ENCODE measurements around the gene TRPM6.

TRPM6 gene

GRCh38 chr9:74770508-74771261, 117.0 kb downstream of the TRPM6 start:
- DNase-seq, result peak; percentile 35 to 53 (median 44)

- peak; percentile 29 to 49 (median 34) for DNase-seq
Measured at GRCh38 chr9:74765481-74765971, 122.2 kb downstream of the TRPM6 start.

GRCh38 chr9:74762950-74763349, 124.8 kb downstream of the TRPM6 start:
- no peak for DNase-seq

GRCh38 chr9:74760031-74760700, 127.6 kb downstream of the TRPM6 start:
- DNase-seq, result peak in 2 of 3 donors; percentile 17 to 42

- DNase-seq, result no peak
Measured at GRCh38 chr9:74755999-74756398, 131.7 kb downstream of the TRPM6 start.

- DNase-seq, result no peak
Measured at GRCh38 chr9:74755355-74755754, 132.4 kb downstream of the TRPM6 start.

- no peak for DNase-seq
Measured at GRCh38 chr9:74753650-74754049, 134.1 kb downstream of the TRPM6 start.

- DNase-seq, result no peak
Measured at GRCh38 chr9:74748966-74749365, 138.8 kb downstream of the TRPM6 start.

GRCh38 chr9:74742792-74743730, 144.7 kb downstream of the TRPM6 start:
- peak; percentile 16 to 30 (median 21) for DNase-seq

GRCh38 chr9:74742191-74742790, 145.4 kb downstream of the TRPM6 start:
- DNase-seq, result no peak

GRCh38 chr9:74736646-74737045, 151.1 kb downstream of the TRPM6 start:
- DNase-seq, result no peak

GRCh38 chr9:74735761-74736160, 152.0 kb downstream of the TRPM6 start:
- no peak for DNase-seq

- DNase-seq, result no peak
Measured at GRCh38 chr9:74729136-74729695, 158.5 kb downstream of the TRPM6 start.

- no peak for DNase-seq
Measured at GRCh38 chr9:74728176-74728575, 159.5 kb downstream of the TRPM6 start.

GRCh38 chr9:74726581-74726980, 161.1 kb downstream of the TRPM6 start:
- DNase-seq, result no peak

GRCh38 chr9:74724317-74724716, 163.4 kb downstream of the TRPM6 start:
- DNase-seq, result no peak

GRCh38 chr9:74721696-74722660, 165.7 kb downstream of the TRPM6 start:
- DNase-seq, result no peak

- no peak for DNase-seq
Measured at GRCh38 chr9:74719306-74719705, 168.4 kb downstream of the TRPM6 start.

- DNase-seq, result no peak
Measured at GRCh38 chr9:74718709-74719108, 169.0 kb downstream of the TRPM6 start.

- no peak for DNase-seq
Measured at GRCh38 chr9:74711341-74711740, 176.4 kb downstream of the TRPM6 start.

- no peak for DNase-seq
Measured at GRCh38 chr9:74697535-74697934, 190.2 kb downstream of the TRPM6 start.

Data from suppressor macrophage treated with lipopolysaccharide for 1 hour (primary cell).